Peyer's patch (tissue), 4 donors: ENCODE results near the gene NET1.

ENCODE experiments used
- POLR2A ChIP-seq, 2 donors: fragments of 450-650 bp; IDR thresholded peaks; one replicate each; pipeline ENCODE4 v1.5.1; 2017; ENCODE audit warnings: antibody characterized with exemption in 2 of 2, mild to moderate bottlenecking in 2 of 2, moderate library complexity in 2 of 2
- TF ChIP-seq, protein P1 (sequence below), 6 experiments: fragments of 450-650 bp in 4 of 6; fragments of 200-600 bp in 2 of 6; sonication (generic) in 1 of 6; IDR thresholded peaks; one replicate each; pipeline ENCODE4 v1.5.1; 2017 to 2019; ENCODE audit warnings: antibody characterized with exemption in 6 of 6, mild to moderate bottlenecking in 3 of 6, moderate library complexity in 1 of 6

DNA sequence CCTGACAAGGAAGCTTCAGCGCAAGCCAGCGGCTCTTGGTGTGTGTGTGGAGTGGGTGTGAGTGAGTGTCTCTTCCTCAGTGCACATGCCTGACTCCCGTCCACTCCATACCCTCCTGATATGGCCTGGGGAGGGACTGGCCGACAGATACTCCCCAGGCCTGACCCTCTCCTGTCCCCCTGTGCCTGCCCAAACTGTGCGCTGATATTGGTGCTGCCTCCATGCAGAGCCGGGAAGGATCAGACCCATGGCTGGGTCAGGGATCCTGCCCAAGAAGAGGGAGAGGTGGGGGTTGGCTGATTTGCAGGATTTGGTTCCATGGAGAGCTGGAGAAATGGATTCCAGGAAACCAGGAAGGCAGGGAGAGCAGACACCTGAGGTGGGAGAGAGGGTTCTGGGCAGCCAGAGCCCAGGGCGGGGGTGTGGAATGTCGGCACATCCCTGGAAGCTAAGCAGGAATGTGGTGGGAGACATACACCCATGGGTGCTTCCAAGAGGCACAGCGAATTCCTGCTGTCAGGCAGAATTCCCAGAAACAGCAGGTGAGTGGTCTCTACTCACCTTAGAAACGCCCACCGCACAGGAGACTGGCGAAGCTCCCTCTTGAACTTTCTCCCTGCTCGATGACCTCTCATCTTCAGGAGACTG is 80.7 kb downstream of the NET1 start:
- no peak for TF ChIP-seq POLR2A (IDR thresholded peaks at IDR 0.05)
- TF ChIP-seq, protein P1, sequence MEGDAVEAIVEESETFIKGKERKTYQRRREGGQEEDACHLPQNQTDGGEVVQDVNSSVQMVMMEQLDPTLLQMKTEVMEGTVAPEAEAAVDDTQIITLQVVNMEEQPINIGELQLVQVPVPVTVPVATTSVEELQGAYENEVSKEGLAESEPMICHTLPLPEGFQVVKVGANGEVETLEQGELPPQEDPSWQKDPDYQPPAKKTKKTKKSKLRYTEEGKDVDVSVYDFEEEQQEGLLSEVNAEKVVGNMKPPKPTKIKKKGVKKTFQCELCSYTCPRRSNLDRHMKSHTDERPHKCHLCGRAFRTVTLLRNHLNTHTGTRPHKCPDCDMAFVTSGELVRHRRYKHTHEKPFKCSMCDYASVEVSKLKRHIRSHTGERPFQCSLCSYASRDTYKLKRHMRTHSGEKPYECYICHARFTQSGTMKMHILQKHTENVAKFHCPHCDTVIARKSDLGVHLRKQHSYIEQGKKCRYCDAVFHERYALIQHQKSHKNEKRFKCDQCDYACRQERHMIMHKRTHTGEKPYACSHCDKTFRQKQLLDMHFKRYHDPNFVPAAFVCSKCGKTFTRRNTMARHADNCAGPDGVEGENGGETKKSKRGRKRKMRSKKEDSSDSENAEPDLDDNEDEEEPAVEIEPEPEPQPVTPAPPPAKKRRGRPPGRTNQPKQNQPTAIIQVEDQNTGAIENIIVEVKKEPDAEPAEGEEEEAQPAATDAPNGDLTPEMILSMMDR (IDR thresholded peaks at IDR 0.05) = no peak
